Esophagus squamous epithelium (tissue), 4 donors: ENCODE data around the gene KCNK6.

Experiments used
- POLR2A ChIP-seq, 4 donors: fragments of 450-650 bp; IDR thresholded peaks; one replicate each; pipeline ENCODE4 v1.6.1; 2017; ENCODE audit warnings: antibody characterized with exemption in 4 of 4, mild to moderate bottlenecking in 4 of 4, moderate library complexity in 3 of 4
- TF ChIP-seq, protein P1 (sequence below), 6 experiments: fragments of 450-650 bp in 4 of 6; fragments of 200-600 bp in 2 of 6; sonication (generic) in 2 of 6; IDR thresholded peaks; one replicate each; pipeline ENCODE4 v1.5.1; 2016 to 2019; ENCODE audit warnings: antibody characterized with exemption in 6 of 6, mild to moderate bottlenecking in 4 of 6, moderate library complexity in 4 of 6

DNA sequence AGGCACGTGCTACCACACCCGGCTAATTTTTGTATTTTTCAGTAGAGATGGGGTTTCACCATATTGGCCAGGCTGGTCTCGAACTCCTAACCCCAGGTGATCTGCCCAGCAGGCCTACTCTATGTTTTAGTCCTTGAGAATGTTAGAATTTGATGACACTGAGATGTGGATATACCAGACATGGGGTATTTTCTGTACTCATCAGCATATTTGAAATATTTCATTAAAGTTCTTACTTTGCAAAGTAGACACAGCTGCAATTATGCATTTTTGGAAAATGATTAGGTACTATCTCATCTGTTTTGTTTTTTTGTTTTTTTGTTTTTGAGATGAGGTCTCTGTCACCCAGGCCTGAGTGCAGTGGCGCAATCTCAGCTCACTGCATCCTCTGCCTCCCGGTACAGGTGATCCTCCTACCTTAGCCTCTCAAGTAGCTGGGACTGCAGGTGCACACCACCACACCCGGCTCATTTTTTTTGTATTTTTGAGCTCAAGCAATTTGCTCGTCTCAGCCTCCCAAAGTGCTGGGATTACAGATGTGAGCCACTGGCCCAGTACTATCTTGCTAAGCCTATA is 42.6 kb upstream of the KCNK6 start:
- TF ChIP-seq, protein P1, sequence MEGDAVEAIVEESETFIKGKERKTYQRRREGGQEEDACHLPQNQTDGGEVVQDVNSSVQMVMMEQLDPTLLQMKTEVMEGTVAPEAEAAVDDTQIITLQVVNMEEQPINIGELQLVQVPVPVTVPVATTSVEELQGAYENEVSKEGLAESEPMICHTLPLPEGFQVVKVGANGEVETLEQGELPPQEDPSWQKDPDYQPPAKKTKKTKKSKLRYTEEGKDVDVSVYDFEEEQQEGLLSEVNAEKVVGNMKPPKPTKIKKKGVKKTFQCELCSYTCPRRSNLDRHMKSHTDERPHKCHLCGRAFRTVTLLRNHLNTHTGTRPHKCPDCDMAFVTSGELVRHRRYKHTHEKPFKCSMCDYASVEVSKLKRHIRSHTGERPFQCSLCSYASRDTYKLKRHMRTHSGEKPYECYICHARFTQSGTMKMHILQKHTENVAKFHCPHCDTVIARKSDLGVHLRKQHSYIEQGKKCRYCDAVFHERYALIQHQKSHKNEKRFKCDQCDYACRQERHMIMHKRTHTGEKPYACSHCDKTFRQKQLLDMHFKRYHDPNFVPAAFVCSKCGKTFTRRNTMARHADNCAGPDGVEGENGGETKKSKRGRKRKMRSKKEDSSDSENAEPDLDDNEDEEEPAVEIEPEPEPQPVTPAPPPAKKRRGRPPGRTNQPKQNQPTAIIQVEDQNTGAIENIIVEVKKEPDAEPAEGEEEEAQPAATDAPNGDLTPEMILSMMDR (IDR thresholded peaks at IDR 0.05): no peak
- TF ChIP-seq POLR2A (IDR thresholded peaks at IDR 0.05): no peak
